Endothelial cell (in vitro differentiated cells): ENCODE results near the gene SP5. TPM values are rescaled to one million over a fixed set of nuclear protein-coding genes. Genes with fewer than 3 reads are reported as not detected.

Experiments
- DNase-seq: peaks from one replicate; pipeline ENCODE4 v3.0.0; 2021; ENCODE audit warnings: low spot score
- H3K27ac Mint-ChIP-seq: one replicate; pipeline ENCODE4 v1.8.0; 2021; ENCODE audit warnings: mixed read lengths, inconsistent platforms; ENCODE audit not compliant: unreplicated experiment
- H3K27me3 Mint-ChIP-seq: one replicate; pipeline ENCODE4 v1.8.0; 2021; ENCODE audit warnings: mild to moderate bottlenecking, moderate library complexity, mixed read lengths, inconsistent platforms; ENCODE audit not compliant: unreplicated experiment
- H3K36me3 Mint-ChIP-seq: one replicate; pipeline ENCODE4 v1.8.0; 2021; ENCODE audit warnings: mild to moderate bottlenecking, low read depth, mixed read lengths, inconsistent platforms; ENCODE audit not compliant: unreplicated experiment
- H3K4me1 Mint-ChIP-seq: one replicate; pipeline ENCODE4 v1.8.0; 2021; ENCODE audit warnings: mild to moderate bottlenecking, mixed read lengths, inconsistent platforms; ENCODE audit not compliant: unreplicated experiment
- H3K4me3 Mint-ChIP-seq: one replicate; pipeline ENCODE4 v1.8.0; 2021; ENCODE audit warnings: mild to moderate bottlenecking, mixed read lengths, inconsistent platforms; ENCODE audit not compliant: unreplicated experiment
- H3K9me3 Mint-ChIP-seq: one replicate; pipeline ENCODE4 v1.8.0; 2021; ENCODE audit warnings: mixed read lengths, inconsistent platforms; ENCODE audit not compliant: unreplicated experiment
- total RNA-seq: library from RNA; stranded (reverse); fragmentation: NEBNext Ultra II Directional; extraction: Animal tissue kit (Norgen Biotek cat#: 25700); gene quantifications from one replicate; pipeline ENCODE4 v1.2.1, GENCODE V29; 2021; ENCODE audit not compliant: unreplicated experiment
- TF ChIP-seq, protein P1 (sequence below): fragments of 200-600 bp; sonication (generic); IDR thresholded peaks from one replicate; pipeline ENCODE4 v1.5.0; 2021; ENCODE audit warnings: antibody characterized with exemption; ENCODE audit not compliant: unreplicated experiment

The SP5 gene
- total RNA-seq, 1 donor from 2014 or later, result 9.3 TPM

- no peaks in the 10 kb centered on the region for H3K27me3 Mint-ChIP-seq
- H3K4me1 Mint-ChIP-seq, result peaks cover 1% of the 10 kb centered on the region
Measured at GRCh38 chr2:170739048-170739447, 23.9 kb downstream of the SP5 start.

GRCh38 chr2:170739507-170740046 is 24.4 kb downstream of the SP5 start:
- H3K4me3 Mint-ChIP-seq, result no peak overlapping the region
- DNase-seq, result no peak
- TF ChIP-seq, protein P1, sequence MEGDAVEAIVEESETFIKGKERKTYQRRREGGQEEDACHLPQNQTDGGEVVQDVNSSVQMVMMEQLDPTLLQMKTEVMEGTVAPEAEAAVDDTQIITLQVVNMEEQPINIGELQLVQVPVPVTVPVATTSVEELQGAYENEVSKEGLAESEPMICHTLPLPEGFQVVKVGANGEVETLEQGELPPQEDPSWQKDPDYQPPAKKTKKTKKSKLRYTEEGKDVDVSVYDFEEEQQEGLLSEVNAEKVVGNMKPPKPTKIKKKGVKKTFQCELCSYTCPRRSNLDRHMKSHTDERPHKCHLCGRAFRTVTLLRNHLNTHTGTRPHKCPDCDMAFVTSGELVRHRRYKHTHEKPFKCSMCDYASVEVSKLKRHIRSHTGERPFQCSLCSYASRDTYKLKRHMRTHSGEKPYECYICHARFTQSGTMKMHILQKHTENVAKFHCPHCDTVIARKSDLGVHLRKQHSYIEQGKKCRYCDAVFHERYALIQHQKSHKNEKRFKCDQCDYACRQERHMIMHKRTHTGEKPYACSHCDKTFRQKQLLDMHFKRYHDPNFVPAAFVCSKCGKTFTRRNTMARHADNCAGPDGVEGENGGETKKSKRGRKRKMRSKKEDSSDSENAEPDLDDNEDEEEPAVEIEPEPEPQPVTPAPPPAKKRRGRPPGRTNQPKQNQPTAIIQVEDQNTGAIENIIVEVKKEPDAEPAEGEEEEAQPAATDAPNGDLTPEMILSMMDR, result no peak
- H3K27ac Mint-ChIP-seq, result no peak overlapping the region
- H3K36me3 Mint-ChIP-seq, result peaks cover 11% of the 10 kb centered on the region
- H3K4me1 Mint-ChIP-seq, result peaks cover 6% of the 10 kb centered on the region
- H3K27me3 Mint-ChIP-seq, result no peaks in the 10 kb centered on the region
- no peaks in the 10 kb centered on the region for H3K9me3 Mint-ChIP-seq

More at GRCh38 chr2:170739048-170739447, 23.9 kb downstream of the SP5 start:
- no peak overlapping the region for H3K4me3 Mint-ChIP-seq
- TF ChIP-seq, protein P1, result no peak
- DNase-seq, result no peak
- H3K9me3 Mint-ChIP-seq, result no peaks in the 10 kb centered on the region
- no peak overlapping the region for H3K27ac Mint-ChIP-seq
- H3K36me3 Mint-ChIP-seq, result peaks cover 11% of the 10 kb centered on the region

GRCh38 chr2:170740660-170741059 is 25.5 kb downstream of the SP5 start:
- no peak overlapping the region for H3K27ac Mint-ChIP-seq
- H3K4me3 Mint-ChIP-seq, result no peak overlapping the region
- H3K27me3 Mint-ChIP-seq, result no peaks in the 10 kb centered on the region
- no peaks in the 10 kb centered on the region for H3K9me3 Mint-ChIP-seq
- H3K4me1 Mint-ChIP-seq, result peaks cover 10% of the 10 kb centered on the region
- no peak for DNase-seq
- H3K36me3 Mint-ChIP-seq, result peaks cover 11% of the 10 kb centered on the region
- TF ChIP-seq, protein P1, result no peak

GRCh38 chr2:170742000-170742399 is 26.9 kb downstream of the SP5 start:
- TF ChIP-seq, protein P1, result no peak
- H3K9me3 Mint-ChIP-seq, result no peaks in the 10 kb centered on the region
- no peaks in the 10 kb centered on the region for H3K27me3 Mint-ChIP-seq
- DNase-seq, result no peak
- H3K27ac Mint-ChIP-seq, result no peak overlapping the region
- no peak overlapping the region for H3K4me3 Mint-ChIP-seq
- peaks cover 6% of the 10 kb centered on the region for H3K36me3 Mint-ChIP-seq
- peaks cover 10% of the 10 kb centered on the region for H3K4me1 Mint-ChIP-seq

DNA sequence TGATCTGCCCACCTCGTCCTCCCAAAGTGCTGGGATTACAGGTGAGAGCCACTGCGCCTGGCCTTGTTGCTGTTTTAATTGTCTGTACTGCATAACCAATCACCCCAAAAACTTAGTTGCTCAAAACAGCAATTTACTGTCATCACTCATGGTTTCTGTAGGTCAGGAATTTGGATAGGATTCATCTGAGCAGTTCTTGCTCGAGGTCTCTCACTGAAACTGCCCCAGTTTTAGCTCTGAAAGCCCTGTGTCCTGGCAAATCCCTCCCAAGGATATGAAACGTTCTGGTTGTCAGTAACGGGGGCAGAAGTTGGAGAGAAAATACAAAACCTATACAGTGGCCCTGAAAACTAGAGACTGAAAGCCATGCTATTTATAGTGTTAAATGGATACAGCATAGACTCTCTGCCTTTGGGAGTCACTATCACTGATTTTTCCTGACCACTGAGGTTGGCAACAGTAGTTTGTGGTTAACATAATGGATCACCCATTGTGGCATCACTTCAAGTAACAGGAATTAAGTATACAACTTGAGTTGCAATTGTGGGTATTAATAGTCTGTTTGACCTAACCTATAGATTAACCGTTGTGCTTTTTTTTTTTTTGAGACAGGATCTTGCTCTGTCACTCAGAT is 27.9 kb downstream of the SP5 start:
- Mint-ChIP-seq H3K9me3 (no peaks in the 10 kb centered on the region), H3K4me3 (no peak overlapping the region), H3K27me3 (no peaks in the 10 kb centered on the region), H3K4me1 (peaks cover 10% of the 10 kb centered on the region), H3K36me3 (no peaks in the 10 kb centered on the region), H3K27ac (no peak overlapping the region)
- no peak for DNase-seq
- TF ChIP-seq, protein P1, result no peak
